ENCODE data around the gene SLC25A17.
"Not testable (repeated sequence)": the region's sequence is repeated elsewhere in the genome, so short reads cannot be mapped to it uniquely, and the experiment has no call there.

The SLC25A17 gene, protein sequence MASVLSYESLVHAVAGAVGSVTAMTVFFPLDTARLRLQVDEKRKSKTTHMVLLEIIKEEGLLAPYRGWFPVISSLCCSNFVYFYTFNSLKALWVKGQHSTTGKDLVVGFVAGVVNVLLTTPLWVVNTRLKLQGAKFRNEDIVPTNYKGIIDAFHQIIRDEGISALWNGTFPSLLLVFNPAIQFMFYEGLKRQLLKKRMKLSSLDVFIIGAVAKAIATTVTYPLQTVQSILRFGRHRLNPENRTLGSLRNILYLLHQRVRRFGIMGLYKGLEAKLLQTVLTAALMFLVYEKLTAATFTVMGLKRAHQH

DNA sequence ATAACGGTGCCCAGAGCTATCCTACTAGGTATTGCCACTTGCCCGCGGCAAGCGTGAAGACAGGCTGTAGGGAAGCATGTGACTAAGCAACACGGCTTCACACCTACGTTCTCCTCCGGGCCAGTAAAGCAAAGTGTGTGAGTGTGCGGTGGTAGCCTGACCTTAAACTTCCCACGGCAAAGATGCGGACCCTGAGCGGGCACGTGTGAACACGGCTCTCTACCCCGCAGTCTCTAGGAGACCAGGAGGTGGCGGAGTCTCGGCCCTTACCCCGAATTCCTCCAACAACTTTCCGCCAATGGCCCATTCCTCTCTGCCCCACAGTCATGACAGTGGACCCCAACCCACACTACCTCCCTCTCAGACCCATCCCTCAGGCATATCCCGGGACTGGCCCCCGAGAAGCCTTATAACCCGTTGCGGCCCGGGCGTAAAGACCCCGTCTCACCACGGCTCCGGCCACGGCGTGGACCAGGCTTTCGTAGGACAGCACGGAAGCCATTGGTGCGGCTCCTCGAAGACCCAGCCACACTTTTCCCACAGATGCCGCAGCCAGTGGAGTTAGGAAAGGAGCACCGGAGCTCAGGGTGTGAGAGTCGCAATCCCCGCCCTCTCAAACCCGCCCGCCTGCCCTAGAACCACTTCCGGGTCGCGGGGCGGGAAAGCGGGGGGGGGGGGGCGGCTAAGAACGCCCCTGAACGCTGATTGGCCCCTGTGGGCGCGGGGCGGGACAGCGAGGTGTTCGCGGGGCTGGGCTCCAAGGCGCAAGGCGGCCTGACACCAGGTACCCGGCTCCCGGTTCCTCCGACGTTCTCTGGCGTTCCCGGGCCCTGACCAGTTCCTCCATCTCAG lies at the start of gene SLC25A17:
TSS of gene SLC25A17 (minus strand) at position 600 of the 852 bp plus-strand sequence. CDS start at position 502, 98 bp downstream.
- no peak for DNase-seq (ENCODE audit: low read depth)

DNA sequence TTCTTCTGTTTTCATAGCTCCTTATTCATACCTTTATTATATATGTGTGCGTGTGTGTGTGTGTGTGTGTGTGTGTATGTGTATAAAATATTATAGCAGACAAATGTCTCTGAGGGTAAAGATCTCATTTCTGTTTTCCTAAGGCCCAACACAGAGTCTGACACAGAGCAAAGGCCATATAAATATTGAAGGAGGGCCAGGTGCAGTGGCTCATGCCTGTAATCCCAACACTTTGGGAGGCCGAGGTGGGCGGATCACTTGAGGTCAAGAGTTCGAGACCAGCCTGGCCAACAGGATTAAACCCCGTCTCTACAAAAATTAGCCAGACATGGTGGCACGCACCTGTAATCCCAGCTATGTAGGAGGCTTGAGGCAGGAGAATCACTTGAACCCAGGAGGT lies 49.2 kb upstream of the SLC25A17 start:
- not testable (repeated sequence) for DNase-seq (ENCODE audit: low read depth)

DNA sequence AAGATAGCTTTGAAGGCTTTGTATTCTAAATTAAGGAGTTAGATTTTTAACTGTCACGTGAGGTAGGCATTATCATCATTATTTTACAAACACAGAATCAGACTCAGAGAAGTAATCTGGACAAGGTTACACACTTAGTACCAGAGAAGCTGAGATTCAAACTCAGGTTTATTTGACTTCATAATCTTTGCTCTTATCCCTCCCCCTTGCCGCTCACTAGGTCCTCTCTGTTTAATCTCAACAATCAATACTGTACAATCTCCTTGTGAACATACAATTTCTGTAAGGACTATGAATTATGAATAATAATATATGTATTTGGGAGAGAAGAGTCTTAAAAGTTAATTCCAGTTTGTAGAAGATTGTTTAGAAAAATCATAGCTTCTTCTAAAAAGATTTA lies 48.0 kb upstream of the SLC25A17 start:
- DNase-seq (ENCODE audit: low read depth) = no peak

DNA sequence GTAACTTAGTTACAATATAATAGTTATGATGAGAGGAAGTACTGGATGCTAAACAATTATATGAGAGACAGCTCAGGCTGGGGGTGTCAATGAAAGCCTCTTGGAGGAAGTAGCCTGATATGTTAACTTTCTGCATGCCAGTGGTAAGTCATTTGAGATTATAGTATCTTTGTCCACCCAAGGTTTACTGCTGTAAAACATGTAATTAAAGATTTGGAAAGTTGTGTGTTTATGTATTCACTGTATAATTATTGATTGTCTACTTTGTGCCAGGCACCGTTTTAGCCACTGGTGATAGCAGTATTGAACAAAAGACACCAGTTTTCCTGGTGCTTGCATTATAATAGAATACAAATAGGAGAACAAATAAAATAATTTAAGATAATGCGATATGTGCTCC lies 43.4 kb upstream of the SLC25A17 start:
- DNase-seq (ENCODE audit: low read depth) = no peak

DNA sequence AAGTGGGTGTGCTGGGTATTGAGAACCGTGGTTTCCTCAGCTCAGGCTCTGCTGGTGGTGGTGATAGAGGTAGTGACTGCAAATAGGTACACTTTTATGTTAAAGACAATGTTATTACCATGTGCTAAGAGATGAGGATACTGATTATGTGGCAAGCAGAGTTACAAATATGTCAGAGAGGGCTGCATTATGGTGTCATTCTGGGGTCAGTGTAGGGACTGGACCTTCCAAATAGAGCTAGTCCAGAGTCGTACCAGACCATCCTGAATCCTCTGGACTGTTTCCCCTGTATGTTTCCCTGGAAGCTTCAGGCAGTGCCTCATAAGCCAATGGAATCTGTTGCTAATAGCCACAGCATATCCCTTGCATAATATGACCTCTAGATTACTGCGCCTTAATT lies 42.9 kb upstream of the SLC25A17 start, which contains the start of gene DNAJB7:
TSS of gene DNAJB7 (minus strand) at position 101 of the 400 bp plus-strand sequence. CDS start 119 bp downstream, outside the sequence.
- DNase-seq (ENCODE audit: low read depth) = no peak

DNA sequence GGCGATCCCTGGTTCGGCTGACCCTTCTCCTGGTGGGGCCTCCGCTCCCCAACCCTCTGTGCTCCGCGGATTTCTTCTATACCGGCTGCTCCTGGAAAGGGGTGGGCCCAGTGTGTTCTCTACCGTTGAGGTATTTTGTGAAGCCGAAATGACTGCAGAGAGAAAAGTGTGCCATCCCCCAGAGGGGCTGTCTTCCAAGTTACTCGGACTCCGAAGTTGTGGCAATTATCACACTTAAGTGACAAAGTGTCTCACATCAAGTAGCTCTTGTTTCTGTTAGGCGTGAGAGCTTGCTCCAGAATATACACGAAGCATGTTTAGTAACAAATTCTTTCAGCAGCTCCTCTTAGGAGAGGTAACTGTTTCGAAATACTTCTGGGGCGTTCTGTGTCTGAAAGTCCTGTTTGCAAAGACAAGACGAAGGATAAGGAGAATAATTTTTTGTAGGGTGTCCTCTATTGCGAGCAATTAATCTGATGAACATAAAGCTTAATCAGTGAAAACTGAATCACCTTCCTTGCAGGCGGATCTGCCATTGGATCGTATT lies 38.2 kb upstream of the SLC25A17 start:
- DNase-seq (ENCODE audit: low read depth) = no peak

DNA sequence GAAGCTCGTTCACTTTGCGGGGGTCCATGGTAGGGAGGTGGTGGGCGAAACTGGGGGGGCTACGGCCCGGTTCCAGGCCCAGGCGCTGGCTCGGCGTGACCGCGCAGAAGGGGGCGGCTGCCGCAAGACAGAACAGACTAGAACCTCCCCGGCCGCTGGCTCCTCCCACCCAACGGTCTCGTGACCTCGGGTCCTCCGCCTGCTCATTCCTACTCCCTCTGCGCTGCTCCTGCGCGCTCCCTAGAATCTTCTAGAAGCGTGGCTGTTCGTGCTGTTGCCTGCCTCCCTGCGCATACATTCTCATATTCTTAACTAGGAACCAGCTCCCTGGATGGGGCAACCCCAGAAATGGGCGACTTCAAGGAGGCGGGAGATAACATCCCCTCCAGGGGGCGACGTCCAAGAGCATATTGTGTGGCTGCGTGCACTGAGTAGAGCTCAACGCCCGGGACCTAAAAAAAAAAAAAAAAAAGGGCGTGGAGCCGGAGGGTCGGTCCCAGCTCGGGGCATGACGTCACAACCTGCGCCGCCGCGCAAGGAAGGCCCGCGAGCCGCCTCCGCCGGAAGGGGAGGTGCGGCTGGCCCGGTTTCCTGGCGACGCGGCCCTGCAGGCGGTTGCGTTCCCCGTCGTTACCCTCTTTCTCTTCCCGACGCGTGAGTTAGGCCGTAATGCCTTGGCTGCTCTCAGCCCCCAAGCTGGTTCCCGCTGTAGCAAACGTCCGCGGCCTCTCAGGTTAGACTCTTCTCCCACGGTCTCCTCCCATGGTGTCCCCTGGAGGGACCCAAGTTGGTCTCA lies 37.6 kb upstream of the SLC25A17 start, which contains the start of the genes ST13 and XPNPEP3:
TSS of gene ST13 (minus strand) at position 127 of the 796 bp plus-strand sequence. CDS start at position 28, 99 bp downstream.
TSS of gene XPNPEP3 (plus strand) at position 636 of the 796 bp plus-strand sequence. CDS start at position 670, 34 bp downstream.
- peak; percentile 74 for DNase-seq (ENCODE audit: low read depth)

DNA sequence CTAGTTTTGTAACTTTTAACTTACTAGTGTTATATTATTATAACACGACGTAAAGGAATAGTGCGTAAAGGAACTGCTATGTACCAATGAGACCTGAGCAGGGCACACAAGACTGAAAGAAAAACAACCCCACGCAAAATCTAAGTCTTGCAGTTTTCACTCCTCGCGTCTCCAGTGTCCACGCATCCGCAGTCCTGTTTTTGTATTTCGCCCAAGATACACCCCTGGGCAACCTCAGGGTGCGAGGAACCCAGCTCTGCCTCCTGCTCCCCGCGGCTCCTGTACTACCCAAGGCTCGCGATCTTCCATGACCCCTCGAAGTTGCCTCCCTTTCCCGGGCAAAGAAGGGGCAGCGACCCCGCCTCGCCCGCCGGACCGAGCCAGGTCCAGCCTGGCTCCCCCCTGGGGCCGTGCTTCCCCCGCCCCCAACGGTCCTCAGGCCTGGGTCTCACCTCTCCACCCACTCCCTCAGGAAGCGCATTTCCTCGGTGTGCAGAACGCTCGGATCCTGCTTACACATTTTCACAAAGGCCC lies 36.9 kb upstream of the SLC25A17 start:
- no peak for DNase-seq (ENCODE audit: low read depth)

DNA sequence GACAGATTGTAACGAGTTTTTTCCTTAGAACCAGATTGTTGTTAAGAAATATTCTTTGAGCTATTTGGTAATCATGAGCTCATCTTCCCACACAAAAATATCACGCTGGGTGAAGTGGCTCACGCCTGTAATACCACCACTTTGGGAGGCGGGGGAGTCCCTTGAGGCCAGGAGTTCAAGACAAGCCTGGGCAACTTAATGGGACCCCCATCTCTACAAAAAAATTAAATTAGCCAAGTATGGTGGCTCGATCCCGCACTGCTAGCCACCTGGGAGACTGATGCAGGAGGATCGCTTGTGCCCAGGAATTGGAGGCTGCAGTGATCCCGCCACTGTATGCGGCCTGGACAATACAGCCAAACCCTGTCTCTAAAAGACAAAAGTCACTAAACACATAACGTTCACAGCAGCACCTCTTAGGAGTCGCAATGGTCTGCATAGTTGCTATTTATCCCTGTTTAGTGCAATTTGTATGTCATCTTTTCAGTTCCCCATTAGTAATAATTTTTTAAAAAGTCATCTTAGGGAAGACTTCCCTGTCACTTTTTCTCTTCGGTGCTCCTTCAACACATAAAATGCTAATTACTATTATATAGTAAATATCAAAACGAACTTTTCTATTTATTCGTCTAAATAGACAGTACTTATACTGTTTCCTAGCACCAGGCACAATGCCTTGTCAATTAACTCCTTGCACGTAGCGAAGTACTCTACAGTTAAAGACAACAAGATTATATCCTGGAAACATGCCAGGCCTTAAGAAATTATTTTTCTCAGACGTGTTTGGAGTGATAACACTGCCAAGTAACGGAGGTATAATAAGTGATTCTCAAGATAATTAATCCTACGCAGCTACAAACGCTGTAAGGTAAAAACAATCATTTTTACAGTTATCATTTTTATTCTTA lies 36.2 kb upstream of the SLC25A17 start:
- no peak for DNase-seq (ENCODE audit: low read depth)

DNA sequence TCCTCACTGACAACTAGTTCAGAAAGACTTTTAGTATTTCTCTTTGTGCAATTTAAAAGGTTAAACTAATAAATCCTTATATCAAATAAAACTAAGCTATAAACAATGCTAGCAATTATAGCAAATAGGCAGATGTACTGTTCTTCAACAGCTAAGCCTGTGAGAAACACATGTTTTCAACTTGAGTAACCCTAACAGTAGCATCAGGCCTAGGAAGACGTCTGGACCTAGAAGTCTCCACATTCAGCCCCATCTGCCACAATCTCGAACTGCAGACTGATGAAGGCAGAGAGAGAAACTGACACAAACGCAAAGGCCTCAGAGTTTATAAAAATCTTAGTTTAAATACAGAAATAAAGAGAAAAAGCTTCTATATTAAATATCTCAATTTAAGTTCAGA lies 34.8 kb upstream of the SLC25A17 start:
- DNase-seq (ENCODE audit: low read depth) = no peak

DNA sequence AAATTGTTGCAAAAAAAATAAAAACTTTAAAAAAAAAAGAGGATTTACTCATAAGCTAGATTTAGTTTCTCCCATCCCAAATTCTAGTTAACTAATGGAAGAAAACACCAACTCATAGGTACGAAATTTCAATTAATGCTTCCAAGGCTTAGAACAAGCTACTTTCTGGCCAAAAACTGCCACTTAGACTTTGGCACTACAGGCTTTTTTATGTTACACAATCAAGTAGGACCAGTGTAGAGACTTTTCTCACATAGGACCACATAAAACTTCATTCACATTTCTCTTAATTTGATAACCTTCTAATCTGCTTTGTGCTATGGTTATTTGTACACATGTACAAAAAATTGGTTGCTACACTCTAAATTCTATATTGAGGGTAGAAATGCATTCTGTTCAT lies 34.2 kb upstream of the SLC25A17 start:
- DNase-seq (ENCODE audit: low read depth) = no peak

DNA sequence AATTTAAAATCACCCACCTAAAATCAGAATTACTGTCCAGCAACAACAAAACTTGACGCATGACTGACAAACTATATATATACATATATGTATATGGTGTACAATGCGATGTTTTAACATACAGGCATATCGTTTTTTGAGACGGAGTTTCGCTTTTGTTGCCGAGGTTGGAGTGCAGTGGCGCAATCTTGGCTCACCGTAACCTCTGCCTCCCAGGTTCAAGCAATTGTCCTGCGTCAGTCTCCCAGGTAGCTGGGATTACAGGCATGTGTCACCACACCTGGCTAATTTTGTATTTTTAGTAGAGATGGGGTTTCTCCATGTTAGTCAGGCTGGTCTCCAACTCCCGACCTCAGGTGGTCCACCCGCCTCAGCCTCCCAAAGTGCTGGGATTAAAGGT lies 26.7 kb upstream of the SLC25A17 start:
- not testable (repeated sequence) for DNase-seq (ENCODE audit: low read depth)

DNA sequence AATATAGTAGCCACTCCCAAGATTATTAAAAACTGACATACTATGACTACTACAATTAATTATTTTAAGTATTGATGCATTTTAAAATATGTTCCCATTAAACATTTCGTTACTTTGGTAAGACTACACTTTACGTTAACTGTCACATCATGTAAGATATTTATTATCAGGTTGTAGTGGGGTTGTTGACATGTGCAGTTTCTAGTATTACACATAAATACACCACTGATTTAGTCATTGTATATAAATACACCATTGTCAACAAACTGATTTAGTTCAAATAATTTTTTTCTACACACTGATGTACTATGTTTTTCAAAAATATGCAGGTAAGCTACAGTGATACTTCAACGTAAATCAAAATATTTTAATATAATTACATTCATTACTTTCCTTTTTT lies 25.8 kb upstream of the SLC25A17 start:
- no peak for DNase-seq (ENCODE audit: low read depth)

DNA sequence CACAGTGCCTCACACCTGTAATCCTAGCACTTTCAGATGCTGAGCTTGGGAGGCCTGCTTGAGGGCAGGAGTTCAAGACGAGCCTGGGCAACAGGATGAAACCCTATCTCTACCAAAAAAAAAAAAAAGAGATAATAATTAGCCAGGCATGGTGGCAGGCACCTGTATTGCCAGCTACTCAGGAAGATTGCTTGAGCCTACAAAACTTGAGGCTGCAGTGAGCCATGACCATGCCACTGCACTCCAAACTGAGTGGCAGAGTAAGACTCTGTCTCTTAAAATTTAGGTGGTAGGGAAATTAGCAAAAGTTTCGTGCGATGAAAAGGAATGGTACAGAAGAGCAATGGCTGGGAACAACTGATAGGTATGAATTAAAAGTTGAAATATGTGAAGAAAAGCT lies 19.3 kb upstream of the SLC25A17 start:
- DNase-seq (ENCODE audit: low read depth) = no peak

DNA sequence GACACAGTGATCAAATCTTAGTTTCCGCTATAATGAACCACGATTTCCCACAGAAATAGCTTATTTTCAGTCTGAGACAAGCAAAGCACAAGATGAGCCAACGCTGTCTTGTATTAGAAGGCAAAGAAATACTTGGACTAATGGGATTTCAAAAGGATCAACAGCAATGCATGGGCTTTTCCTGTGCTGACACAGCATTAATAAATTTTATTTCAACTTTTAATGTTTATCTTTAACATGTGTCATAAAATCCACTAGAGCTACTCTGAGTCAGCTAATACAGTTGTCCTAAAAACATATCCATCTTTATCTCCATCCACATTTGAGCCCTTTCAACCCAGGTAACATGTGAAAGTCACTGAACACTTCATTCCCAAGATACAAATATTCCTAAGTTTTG lies 15.5 kb upstream of the SLC25A17 start:
- no peak for DNase-seq (ENCODE audit: low read depth)

DNA sequence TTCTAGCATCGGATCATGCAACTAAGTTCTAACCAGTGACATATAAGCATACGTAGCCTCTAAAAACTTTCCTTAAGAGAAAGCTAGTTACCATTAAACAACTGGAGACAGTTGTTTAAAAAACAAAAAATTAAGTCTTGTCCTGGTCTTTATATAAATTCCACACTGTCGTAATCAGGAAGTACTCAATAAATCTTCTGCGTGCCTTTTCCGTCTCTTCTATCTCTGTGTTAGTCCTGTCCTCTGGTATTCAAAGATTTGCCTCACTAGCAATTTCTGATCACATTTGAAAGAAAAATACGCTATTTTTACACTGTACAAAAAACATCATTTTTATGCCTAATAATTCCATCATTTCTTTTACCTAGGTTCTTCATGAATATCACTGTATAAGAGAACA lies 10.0 kb upstream of the SLC25A17 start:
- DNase-seq (ENCODE audit: low read depth) = no peak

DNA sequence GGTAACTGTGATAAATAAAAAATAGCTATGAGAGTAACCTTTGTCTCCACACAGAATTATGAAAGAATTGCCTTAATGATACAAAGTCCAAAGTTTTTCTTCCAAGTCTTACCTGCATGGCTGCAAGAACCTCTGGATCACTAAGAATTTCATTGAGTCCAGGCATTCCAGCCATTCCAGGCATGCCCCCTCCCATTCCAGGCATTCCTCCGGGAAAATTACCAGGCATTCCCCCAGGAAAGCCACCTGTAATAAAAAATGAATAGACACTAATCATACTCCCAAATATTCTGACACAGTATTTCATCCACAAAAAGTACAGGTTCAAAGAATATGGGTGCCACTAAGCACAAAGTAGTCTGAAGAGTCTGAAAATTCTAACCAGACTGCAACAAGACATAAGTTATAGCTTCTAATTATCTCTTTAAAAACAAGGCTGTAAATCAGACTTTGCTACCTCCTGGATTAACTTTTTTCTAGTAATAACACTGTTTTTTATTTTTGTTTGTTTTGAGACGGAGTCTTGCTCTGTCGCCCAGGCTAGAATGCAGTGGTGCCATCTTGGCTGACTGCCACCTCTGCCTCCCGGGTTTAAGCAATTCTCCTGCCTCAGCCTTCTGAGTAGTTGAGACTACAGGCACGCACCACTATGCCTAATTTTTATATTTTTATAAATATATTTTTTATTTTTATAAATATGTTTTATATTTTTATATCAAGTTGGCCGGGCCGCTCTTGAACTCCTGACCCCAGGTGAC lies 8.0 kb upstream of the SLC25A17 start:
- no peak for DNase-seq (ENCODE audit: low read depth)

DNA sequence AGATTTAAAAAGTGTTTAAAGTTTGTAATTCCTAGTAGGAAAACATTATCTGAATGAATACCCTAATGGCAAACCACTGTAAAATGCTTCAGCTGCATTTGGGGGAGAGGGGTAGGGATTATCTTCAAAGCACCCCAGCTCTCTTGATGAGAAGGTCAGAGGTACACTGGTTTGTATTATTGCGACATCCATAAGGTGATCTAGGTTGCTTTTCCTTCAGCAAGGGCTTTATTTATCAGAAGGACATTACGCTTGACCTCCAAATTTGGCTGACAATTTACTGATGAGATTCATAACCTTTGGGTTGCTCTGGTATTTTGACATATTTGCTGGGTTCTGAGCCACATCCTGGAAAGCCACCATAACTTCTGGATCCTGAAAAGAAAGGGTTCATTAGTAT lies 7.1 kb upstream of the SLC25A17 start:
- DNase-seq (ENCODE audit: low read depth) = not testable (repeated sequence)

DNA sequence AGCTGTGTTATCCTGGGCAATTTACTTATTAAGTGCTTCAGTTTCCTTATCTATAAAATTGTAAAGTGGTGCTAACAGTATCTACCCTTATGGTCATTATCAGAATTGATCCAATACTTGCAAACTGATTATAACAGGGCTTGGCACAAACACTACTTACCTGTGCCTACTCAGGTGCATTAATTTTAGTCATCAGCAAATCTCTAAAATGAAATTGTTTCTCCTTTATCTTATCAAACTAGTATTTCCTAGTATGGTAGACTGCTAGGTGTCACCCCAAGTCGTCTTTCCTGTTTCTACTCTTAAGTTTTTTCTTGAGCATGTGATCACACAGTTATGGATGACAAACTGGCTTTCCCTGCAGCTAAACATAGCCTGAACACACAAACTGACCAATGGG lies 4.3 kb upstream of the SLC25A17 start:
- no peak for DNase-seq (ENCODE audit: low read depth)
